GM13976 (cell line): ENCODE measurements around the gene MAGEB6B.
"Not testable (repeated sequence)": the region's sequence is repeated elsewhere in the genome, so short reads cannot be mapped to it uniquely, and the experiment has no call there.

Source experiments
- DNase-seq: peaks from one replicate; pipeline ENCODE4 v3.0.0; 2012; ENCODE audit warnings: low spot score
- CTCF ChIP-seq: IDR thresholded peaks from 2 replicates; pipeline ENCODE4 v1.5.1; 2012; ENCODE audit warnings: borderline replicate concordance, mild to moderate bottlenecking; ENCODE audit not compliant: insufficient read depth; ENCODE audit errors: extremely low read depth, missing control alignments, control extremely low read depth
- in situ Hi-C: fragments of 300-500 bp; cut with MboI; formaldehyde crosslinking; loops from one replicate; pipeline ENCODE4 v1.12.0; 2022; ENCODE audit warnings: low sequenced_read_pairs, mixed read lengths, inconsistent platforms; ENCODE audit not compliant: unreplicated experiment

The MAGEB6B gene

GRCh38 chrX:26160301-26160700, at the start of gene MAGEB6B:
MAGEB6B (plus strand) TSS chrX:26160601; CDS start chrX:26160601, 0 bp downstream.
- in situ Hi-C loops, result no loop called here
- no peak for TF ChIP-seq CTCF
- no peak for DNase-seq

GRCh38 chrX:26138274-26138673, 22.1 kb upstream of the MAGEB6B start, which contains the start of gene MAGEB18:
MAGEB18 (plus strand) TSS chrX:26138343; CDS start chrX:26138986, 643 bp downstream.
- no peak for DNase-seq
- no peak for TF ChIP-seq CTCF
- in situ Hi-C loops, result no loop called here

- in situ Hi-C loops, result no loop called here
- no peak for DNase-seq
- TF ChIP-seq CTCF, result no peak
Measured at GRCh38 chrX:26146024-26146423, 14.4 kb upstream of the MAGEB6B start.

GRCh38 chrX:26192204-26192603, 31.8 kb downstream of the MAGEB6B start, which contains the start of gene MAGEB6:
MAGEB6 (plus strand) TSS chrX:26192440; CDS start chrX:26193847, 1,407 bp downstream.
- DNase-seq, result no peak
- in situ Hi-C loops, result no loop called here
- no peak for TF ChIP-seq CTCF

- in situ Hi-C loops, result no loop called here
- no peak for TF ChIP-seq CTCF
- DNase-seq, result no peak
Measured at GRCh38 chrX:26203561-26203960, 43.2 kb downstream of the MAGEB6B start.

- in situ Hi-C loops, result not testable (repeated sequence)
Measured at GRCh38 chrX:26204717-26205116, 44.3 kb downstream of the MAGEB6B start.

GRCh38 chrX:26208012-26208411, 47.6 kb downstream of the MAGEB6B start:
- TF ChIP-seq CTCF, result no peak

More at GRCh38 chrX:26204717-26205116, 44.3 kb downstream of the MAGEB6B start:
- not testable (repeated sequence) for DNase-seq

More at GRCh38 chrX:26208012-26208411, 47.6 kb downstream of the MAGEB6B start:
- DNase-seq, result no peak
- in situ Hi-C loops, result no loop called here
